GM18909 (cell line): ENCODE measurements around the gene SERINC2.

Experiments
- ATAC-seq: cut with Tn5 transposase; IDR thresholded peaks from one replicate; pipeline ENCODE4 v1.9.1; 2021; ENCODE audit warnings: mild to moderate bottlenecking; ENCODE audit not compliant: unreplicated experiment, poor library complexity

Gene SERINC2

GRCh38 chr1:31410871-31411270 lies 2.1 kb upstream of the SERINC2 start:
- no peak for ATAC-seq

- no peak for ATAC-seq
These were observed 808 bp upstream of the SERINC2 start for GRCh38 chr1:31412205-31412604.

GRCh38 chr1:31413405-31414001 lies 490 bp downstream of the SERINC2 start:
- no peak for ATAC-seq

- no peak for ATAC-seq
These were observed 2.0 kb downstream of the SERINC2 start for GRCh38 chr1:31414980-31415370.

- ATAC-seq: no peak
These were observed 2.6 kb downstream of the SERINC2 start for GRCh38 chr1:31415658-31416057.

GRCh38 chr1:31416101-31416736 lies 3.2 kb downstream of the SERINC2 start:
- ATAC-seq: no peak

- ATAC-seq: no peak
These were observed 4.1 kb downstream of the SERINC2 start for GRCh38 chr1:31417148-31417547.

- no peak for ATAC-seq
These were observed 5.8 kb downstream of the SERINC2 start for GRCh38 chr1:31418626-31419323.

- ATAC-seq: no peak
These were observed 7.7 kb downstream of the SERINC2 start for GRCh38 chr1:31420716-31421115.

- ATAC-seq: no peak
These were observed 8.5 kb downstream of the SERINC2 start for GRCh38 chr1:31421371-31422040.

GRCh38 chr1:31422505-31423319 lies 9.7 kb downstream of the SERINC2 start:
- ATAC-seq: peak; percentile 30

GRCh38 chr1:31423418-31423947 lies 10.5 kb downstream of the SERINC2 start:
- peak; percentile 87 for ATAC-seq

- ATAC-seq: no peak
These were observed 11.6 kb downstream of the SERINC2 start for GRCh38 chr1:31424568-31424967.

- no peak for ATAC-seq
These were observed 12.5 kb downstream of the SERINC2 start for GRCh38 chr1:31425301-31426081.

- no peak for ATAC-seq
These were observed 13.4 kb downstream of the SERINC2 start for GRCh38 chr1:31426249-31426922.

GRCh38 chr1:31427322-31427721 lies 14.3 kb downstream of the SERINC2 start:
- no peak for ATAC-seq

- no peak for ATAC-seq
These were observed 15.6 kb downstream of the SERINC2 start for GRCh38 chr1:31428436-31429221.

- ATAC-seq: no peak
These were observed 16.6 kb downstream of the SERINC2 start for GRCh38 chr1:31429583-31429982.
